Heart left ventricle (tissue), 13 donors: ENCODE data around the gene HSD17B2.

Experiments used
- CTCF ChIP-seq, 12 donors: fragments of 200-600 bp; sonication (generic) in 4 of 12; IDR thresholded peaks; one replicate each; pipeline versions ENCODE4 v1.5.0 to v1.8.0; 2018 to 2022; ENCODE audit warnings: antibody characterized with exemption in 12 of 12, mild to moderate bottlenecking in 5 of 12
- POLR2A ChIP-seq, 2 donors: fragments of 450-650 bp; IDR thresholded peaks; one replicate each; pipeline ENCODE4 v1.6.1; 2017; ENCODE audit warnings: antibody characterized with exemption in 2 of 2, mild to moderate bottlenecking in 2 of 2, moderate library complexity in 2 of 2
- donor health status: ischemic (EF 13 %, LVEDD 7.1; RV severe dilation, severe dysfunction).
- donor health status: DM: no; HTN: yes; CAD: no.
- donor health status: DM: no; HTN: no; CAD: no.
- donor health status: ischemic (EF 25% LVEDD 6.9; RV normal size, moderate dysfunction).
- donor health status: ischemic (EF 25% LVEDD 5.7; RV mildly dilated, moderate dysfunction).
- donor health status: ischemic (EF 35%, LVEDD 5.7; RV mildly dilated, moderate dysfunction).
- donor health status: nonischemic (EF 11% LVEDD 7.7; RV severe dilation, severe dysfunction).
- donor health status: DM: yes; HTN: yes; CAD: no.
- donor health status: PGD.
- donor health status: ischemic (EF 29% LVEDD 5.4; RV normal size, mild dysfunction).
- donor health status: nonischemic (EF 23%, LVEDD 6.1; RV moderate dilation, normal function).

- no peak for TF ChIP-seq CTCF (IDR thresholded peaks at IDR 0.05)
- no peak for TF ChIP-seq POLR2A (IDR thresholded peaks at IDR 0.05)
These were observed 60.0 kb downstream of the HSD17B2 start for GRCh38 chr16:82094942-82095540.
